ENCODE data around the gene PRICKLE2. TPM values are rescaled to one million over a fixed set of nuclear protein-coding genes. Genes with fewer than 3 reads are reported as not detected.

The PRICKLE2 gene
- total RNA-seq, 2 experiments from 2014 or later, result not detected

- ATAC-seq (no peak), DNase-seq (no peak)
- CTCF ChIA-PET, result no interaction called here
- no peaks in the 10 kb centered on the region for H3K4me1 Mint-ChIP-seq (ENCODE audit: low read depth)
- no peak overlapping the region for H3K4me3 Mint-ChIP-seq
- H3K27me3 Mint-ChIP-seq, result peaks cover 6% of the 10 kb centered on the region
- POLR2A ChIA-PET, result no interaction called here
- H3K27ac Mint-ChIP-seq, result no peak overlapping the region
- TF ChIP-seq, protein P1, sequence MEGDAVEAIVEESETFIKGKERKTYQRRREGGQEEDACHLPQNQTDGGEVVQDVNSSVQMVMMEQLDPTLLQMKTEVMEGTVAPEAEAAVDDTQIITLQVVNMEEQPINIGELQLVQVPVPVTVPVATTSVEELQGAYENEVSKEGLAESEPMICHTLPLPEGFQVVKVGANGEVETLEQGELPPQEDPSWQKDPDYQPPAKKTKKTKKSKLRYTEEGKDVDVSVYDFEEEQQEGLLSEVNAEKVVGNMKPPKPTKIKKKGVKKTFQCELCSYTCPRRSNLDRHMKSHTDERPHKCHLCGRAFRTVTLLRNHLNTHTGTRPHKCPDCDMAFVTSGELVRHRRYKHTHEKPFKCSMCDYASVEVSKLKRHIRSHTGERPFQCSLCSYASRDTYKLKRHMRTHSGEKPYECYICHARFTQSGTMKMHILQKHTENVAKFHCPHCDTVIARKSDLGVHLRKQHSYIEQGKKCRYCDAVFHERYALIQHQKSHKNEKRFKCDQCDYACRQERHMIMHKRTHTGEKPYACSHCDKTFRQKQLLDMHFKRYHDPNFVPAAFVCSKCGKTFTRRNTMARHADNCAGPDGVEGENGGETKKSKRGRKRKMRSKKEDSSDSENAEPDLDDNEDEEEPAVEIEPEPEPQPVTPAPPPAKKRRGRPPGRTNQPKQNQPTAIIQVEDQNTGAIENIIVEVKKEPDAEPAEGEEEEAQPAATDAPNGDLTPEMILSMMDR (IDR thresholded peaks at IDR 0.05), result no peak
- intact Hi-C loops (cut with micrococcal nuclease), result no loop called here
- no peaks in the 10 kb centered on the region for H3K9me3 Mint-ChIP-seq
- H3K36me3 Mint-ChIP-seq (ENCODE audit: low read depth), result no peaks in the 10 kb centered on the region
Measured at GRCh38 chr3:64099316-64099715, 126.0 kb downstream of the PRICKLE2 start.

GRCh38 chr3:64098670-64099069 is 126.6 kb downstream of the PRICKLE2 start:
- POLR2A ChIA-PET, result no interaction called here
- DNase-seq, result no peak
- CTCF ChIA-PET, result no interaction called here
- Mint-ChIP-seq H3K27ac (no peak overlapping the region), H3K4me1 (ENCODE audit: low read depth) (no peaks in the 10 kb centered on the region), H3K36me3 (ENCODE audit: low read depth) (no peaks in the 10 kb centered on the region), H3K4me3 (no peak overlapping the region), H3K27me3 (peaks cover 6% of the 10 kb centered on the region), H3K9me3 (no peaks in the 10 kb centered on the region)
- no peak for ATAC-seq
- TF ChIP-seq, protein P1 (IDR thresholded peaks at IDR 0.05), result no peak
- intact Hi-C loops (cut with micrococcal nuclease), result no loop called here

- TF ChIP-seq, protein P1 (IDR thresholded peaks at IDR 0.05), result no peak
- POLR2A ChIA-PET, result no interaction called here
Measured at GRCh38 chr3:64097920-64098319, 127.3 kb downstream of the PRICKLE2 start.

DNA sequence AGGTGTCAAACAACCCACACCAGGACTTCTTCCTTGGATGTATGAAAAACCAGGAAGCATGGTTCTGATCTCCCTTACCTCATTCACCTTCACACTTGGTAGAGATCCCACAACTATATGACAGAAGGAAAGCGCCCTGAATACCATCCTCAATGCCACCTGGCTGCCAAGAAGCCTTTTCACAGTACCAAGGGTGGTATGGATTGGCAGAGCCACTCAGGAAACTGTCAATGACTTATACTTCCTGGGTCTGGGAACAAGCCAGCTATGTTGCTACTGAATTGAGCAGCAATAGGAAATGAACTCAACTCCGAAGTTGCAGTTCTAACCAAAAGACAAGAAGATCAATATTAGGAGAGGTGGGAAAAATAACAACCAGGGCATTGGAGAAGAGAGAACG is 129.5 kb downstream of the PRICKLE2 start:
- no peak overlapping the region for H3K27ac Mint-ChIP-seq
- H3K36me3 Mint-ChIP-seq (ENCODE audit: low read depth), result no peaks in the 10 kb centered on the region
- ATAC-seq, result no peak
- H3K4me3 Mint-ChIP-seq, result no peak overlapping the region
- ChIA-PET POLR2A (no interaction called here), CTCF (no interaction called here)
- no peaks in the 10 kb centered on the region for H3K4me1 Mint-ChIP-seq (ENCODE audit: low read depth)
- intact Hi-C loops (cut with micrococcal nuclease), result no loop called here
- H3K27me3 Mint-ChIP-seq, result peaks cover 6% of the 10 kb centered on the region
- no peak for DNase-seq
- TF ChIP-seq, protein P1 (IDR thresholded peaks at IDR 0.05), result no peak
- no peaks in the 10 kb centered on the region for H3K9me3 Mint-ChIP-seq

More at GRCh38 chr3:64097920-64098319, 127.3 kb downstream of the PRICKLE2 start:
- no peaks in the 10 kb centered on the region for H3K4me1 Mint-ChIP-seq (ENCODE audit: low read depth)
- no peak overlapping the region for H3K27ac Mint-ChIP-seq
- DNase-seq (no peak), ATAC-seq (no peak)
- no peaks in the 10 kb centered on the region for H3K36me3 Mint-ChIP-seq (ENCODE audit: low read depth)
- CTCF ChIA-PET, result no interaction called here
- H3K27me3 Mint-ChIP-seq, result peaks cover 6% of the 10 kb centered on the region
- intact Hi-C loops (cut with micrococcal nuclease), result no loop called here
- H3K4me3 Mint-ChIP-seq, result no peak overlapping the region
- H3K9me3 Mint-ChIP-seq, result no peaks in the 10 kb centered on the region

DNA sequence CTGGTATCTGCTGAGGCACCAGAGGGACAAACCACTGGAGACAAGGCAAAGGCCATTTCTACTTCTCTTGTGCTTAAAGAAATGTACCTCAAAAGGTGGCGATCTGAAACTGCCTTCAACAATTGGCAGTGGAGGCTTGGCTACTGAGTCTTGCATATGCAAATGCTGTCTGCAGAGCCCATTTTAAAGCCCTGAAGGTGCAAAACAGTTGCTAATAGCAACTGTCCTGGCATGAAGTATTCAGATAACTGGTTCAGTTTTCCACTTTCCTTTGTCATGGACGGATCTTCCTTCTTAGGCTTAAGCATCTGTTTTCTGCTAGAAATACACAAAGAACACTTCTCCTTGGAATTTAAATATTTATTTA is 130.6 kb downstream of the PRICKLE2 start:
- H3K27ac Mint-ChIP-seq, result no peak overlapping the region
- POLR2A ChIA-PET, result no interaction called here
- ATAC-seq (no peak), DNase-seq (no peak)
- intact Hi-C loops (cut with micrococcal nuclease), result no loop called here
- no peaks in the 10 kb centered on the region for H3K4me1 Mint-ChIP-seq (ENCODE audit: low read depth)
- CTCF ChIA-PET, result no interaction called here
- TF ChIP-seq, protein P1 (IDR thresholded peaks at IDR 0.05), result no peak
- peaks cover 6% of the 10 kb centered on the region for H3K27me3 Mint-ChIP-seq
- H3K36me3 Mint-ChIP-seq (ENCODE audit: low read depth), result no peaks in the 10 kb centered on the region
- no peak overlapping the region for H3K4me3 Mint-ChIP-seq
- no peaks in the 10 kb centered on the region for H3K9me3 Mint-ChIP-seq
